Neuronal stem cell (in vitro differentiated cells): Measurements from ENCODE around the gene EBF4.
A peak's percentile ranks its signal among the peaks of the same experiment; 100 is the strongest.

Experiments
- DNase-seq: peaks from one replicate; pipeline ENCODE4 v3.0.0-alpha.2; 2013; ENCODE audit warnings: low spot score
- H2AFZ ChIP-seq: one replicate; pipeline ENCODE4 v1.6.1; 2013; ENCODE audit warnings: mild to moderate bottlenecking, low read length, inconsistent platforms
- H2AK5ac ChIP-seq: 2 replicates; pipeline ENCODE4 v1.6.1; 2013; ENCODE audit warnings: low read depth, mild to moderate bottlenecking, inconsistent platforms, low read length, moderate library complexity, mixed read lengths
- H2BK120ac ChIP-seq: 2 replicates; pipeline ENCODE4 v1.6.1; 2013; ENCODE audit warnings: low read depth, mild to moderate bottlenecking, inconsistent platforms, low read length, moderate library complexity, mixed read lengths
- H2BK12ac ChIP-seq: one replicate; pipeline ENCODE4 v1.6.1; 2013; ENCODE audit warnings: low read length, inconsistent platforms
- H2BK15ac ChIP-seq: 2 replicates; pipeline ENCODE4 v1.6.1; 2013; ENCODE audit warnings: mild to moderate bottlenecking, low read length, inconsistent platforms, mixed read lengths
- H2BK5ac ChIP-seq: one replicate; pipeline ENCODE4 v1.6.1; 2013; ENCODE audit warnings: inconsistent platforms, mild to moderate bottlenecking, low read length, moderate library complexity
- H3K14ac ChIP-seq: one replicate; pipeline ENCODE4 v1.6.1; 2013; ENCODE audit warnings: low read length, inconsistent platforms
- H3K18ac ChIP-seq: 2 replicates; pipeline ENCODE4 v1.6.1; 2013; ENCODE audit warnings: low read length, inconsistent platforms
- H3K23ac ChIP-seq: 2 replicates; pipeline ENCODE4 v1.6.1; 2013; ENCODE audit warnings: low read depth, mild to moderate bottlenecking, mixed read lengths, low read length, inconsistent platforms; ENCODE audit not compliant: poor library complexity
- H3K27ac ChIP-seq: replicated peaks from 3 replicates; pipeline ENCODE4 v1.5.1; 2013; ENCODE audit warnings: low read length, inconsistent platforms
- H3K27me3 ChIP-seq, 3 experiments: 2 replicates each; pipeline ENCODE4 v1.6.1; 2013; ENCODE audit warnings: low read length in 3 of 3, mild to moderate bottlenecking in 2 of 3, inconsistent platforms in 1 of 3, low read depth in 1 of 3, mixed read lengths in 1 of 3, moderate library complexity in 1 of 3; ENCODE audit not compliant: control insufficient read depth in 3 of 3, insufficient read depth in 3 of 3
- H3K36me3 ChIP-seq, 2 donors: replicated peaks in 1 of 2; 2 replicates each; pipeline ENCODE4 v1.6.1; 2013; ENCODE audit warnings: low read length in 2 of 2; ENCODE audit not compliant: control insufficient read depth in 2 of 2, insufficient read depth in 2 of 2
- H3K4ac ChIP-seq: 2 replicates; pipeline ENCODE4 v1.6.1; 2013; ENCODE audit warnings: inconsistent platforms, mild to moderate bottlenecking, low read length, moderate library complexity
- H3K4me1 ChIP-seq, 2 donors: 1 replicate in 1 of 2; 2 replicates in 1 of 2; pipeline ENCODE4 v1.6.1; 2013; ENCODE audit warnings: low read length in 2 of 2, low read depth in 1 of 2; ENCODE audit not compliant: control insufficient read depth in 2 of 2, insufficient read depth in 1 of 2
- H3K4me2 ChIP-seq: one replicate; pipeline ENCODE4 v1.6.1; 2013; ENCODE audit warnings: mild to moderate bottlenecking, low read length, inconsistent platforms; ENCODE audit not compliant: insufficient read depth, poor library complexity, severe bottlenecking
- H3K4me3 ChIP-seq, 2 donors: 2 replicates each; pipeline ENCODE4 v1.5.1; 2013; ENCODE audit warnings: low read length in 2 of 2, mild to moderate bottlenecking in 2 of 2, inconsistent platforms in 1 of 2, moderate library complexity in 1 of 2
- H3K79me1 ChIP-seq: one replicate; pipeline ENCODE4 v1.6.1; 2013; ENCODE audit warnings: low read depth, mild to moderate bottlenecking, inconsistent platforms, low read length, moderate library complexity
- H3K9ac ChIP-seq: one replicate; pipeline ENCODE4 v1.6.1; 2013; ENCODE audit warnings: mild to moderate bottlenecking, low read depth, low read length, inconsistent platforms; ENCODE audit not compliant: poor library complexity
- H3K9me3 ChIP-seq, 2 donors: replicated peaks in 1 of 2; 2 replicates each; pipeline versions ENCODE3 to v1.6.1; 2013; ENCODE audit warnings: low read length in 2 of 2, mild to moderate bottlenecking in 2 of 2, inconsistent platforms in 1 of 2, low read depth in 1 of 2, mixed read lengths in 1 of 2, moderate library complexity in 1 of 2; ENCODE audit not compliant: control insufficient read depth in 2 of 2, insufficient read depth in 1 of 2
- H4K8ac ChIP-seq: one replicate; pipeline ENCODE4 v1.6.1; 2013; ENCODE audit warnings: low read depth, mild to moderate bottlenecking, inconsistent platforms, low read length, moderate library complexity
- H4K91ac ChIP-seq: one replicate; pipeline ENCODE4 v1.6.1; 2013; ENCODE audit warnings: low read length, low read depth, mild to moderate bottlenecking, inconsistent platforms; ENCODE audit not compliant: poor library complexity
- WGBS, 2 donors: extraction: QIAGEN DNeasy Blood & Tissue Kit; methylation state at CpG; one replicate each; pipeline ENCODE4 v1.1.7; 2013; ENCODE audit warnings: missing lambda C conversion rate in 2 of 2, mixed read lengths in 1 of 2; ENCODE audit not compliant: insufficient read length in 2 of 2, insufficient replicate concordance in 1 of 2; ENCODE audit errors: extremely low coverage in 2 of 2; 5-methylcytosine and 5-hydroxymethylcytosine counted together

EBF4 gene

DNA sequence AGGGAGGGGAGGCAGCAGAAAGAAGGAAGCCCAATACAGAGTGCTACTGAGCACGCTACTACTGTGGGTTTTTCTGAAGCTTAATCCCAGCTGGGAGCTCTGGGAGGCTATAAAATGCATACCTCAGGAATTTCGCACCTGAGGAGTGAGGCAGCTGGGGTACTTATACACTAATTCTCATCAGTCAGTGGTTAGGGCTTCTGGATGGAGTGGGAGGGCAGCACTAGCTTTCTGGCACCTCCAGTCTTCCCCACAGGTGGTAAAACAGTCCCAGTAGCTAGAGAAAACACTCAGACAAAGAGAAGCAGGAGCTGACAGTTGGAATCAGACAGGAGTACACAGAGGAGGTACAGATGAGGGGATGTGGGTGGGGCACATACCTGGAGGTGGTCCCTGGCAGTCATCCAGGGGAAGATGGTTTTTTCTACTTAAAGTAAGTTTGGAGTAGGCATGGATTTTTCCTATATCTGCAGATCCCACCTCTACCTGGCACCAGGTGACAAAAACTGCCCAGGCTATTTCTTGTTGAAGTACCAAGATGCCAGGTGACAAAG lies 70.1 kb downstream of the EBF4 start:
- Histone ChIP-seq H2BK12ac (no peak overlapping the region), H3K79me1 (no peaks in the 10 kb centered on the region), H3K36me3 (no peaks in the 10 kb centered on the region), H3K14ac (no peak overlapping the region), H3K4me2 (no peak overlapping the region), H2BK15ac (no peak overlapping the region), H3K27ac (no peak overlapping the region), H4K91ac (no peak overlapping the region), H2BK5ac (no peak overlapping the region), H3K4ac (no peak overlapping the region), H4K8ac (no peak overlapping the region), H3K23ac (no peak overlapping the region), H3K18ac (no peak overlapping the region), H2AFZ (no peak overlapping the region), H2BK120ac (no peak overlapping the region), H2AK5ac (no peak overlapping the region), H3K27me3 (peaks cover 0 to 23% (median 0%) of the 10 kb centered on the region in 3 experiments), H3K4me1 (peaks cover 0 to 8% of the 10 kb centered on the region in 2 donors), H3K9me3 (no peaks in the 10 kb centered on the region), H3K4me3 (no peak overlapping the region), H3K9ac (no peak overlapping the region)
- DNase-seq, result no peak
- WGBS, 2 donors, result no CpG with 5 or more reads among the region's 2 CpGs

DNA sequence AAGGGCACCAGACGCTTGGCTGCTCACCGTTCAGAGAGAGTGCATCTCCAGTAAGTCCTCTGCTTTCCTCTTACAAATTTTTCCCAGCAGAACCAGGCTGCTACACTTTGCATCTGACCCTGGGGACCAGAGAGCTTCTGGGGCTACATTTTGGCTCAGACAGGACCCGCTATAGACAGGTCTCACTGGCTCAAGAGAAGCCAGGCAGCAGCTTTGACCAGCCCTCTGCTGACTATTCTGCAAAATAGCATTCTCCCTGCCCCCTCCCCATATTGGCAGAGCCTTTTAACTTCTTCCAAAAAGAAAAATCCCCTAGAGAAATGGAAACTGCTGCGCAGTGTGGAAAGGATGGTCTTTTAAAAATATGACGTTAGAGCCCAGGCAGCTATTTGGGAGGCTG lies 70.6 kb downstream of the EBF4 start:
- no peak overlapping the region for H3K27ac ChIP-seq
- H3K4me3 ChIP-seq, result no peak overlapping the region
- peaks cover 0 to 8% of the 10 kb centered on the region in 2 donors for H3K4me1 ChIP-seq
- DNase-seq, result no peak
- no peak overlapping the region for H3K4ac ChIP-seq
- H2BK15ac ChIP-seq, result no peak overlapping the region
- H2BK5ac ChIP-seq, result no peak overlapping the region
- H3K9ac ChIP-seq, result no peak overlapping the region
- H3K79me1 ChIP-seq, result no peaks in the 10 kb centered on the region
- no peaks in the 10 kb centered on the region for H3K36me3 ChIP-seq
- H3K4me2 ChIP-seq, result no peak overlapping the region
- H3K23ac ChIP-seq, result no peak overlapping the region
- H4K91ac ChIP-seq, result no peak overlapping the region
- H2AFZ ChIP-seq, result no peak overlapping the region
- WGBS, 2 donors, result no CpG with 5 or more reads among the region's 5 CpGs
- no peak overlapping the region for H2BK12ac ChIP-seq
- H2BK120ac ChIP-seq, result no peak overlapping the region
- H3K14ac ChIP-seq, result no peak overlapping the region
- no peak overlapping the region for H3K18ac ChIP-seq
- no peaks in the 10 kb centered on the region for H3K9me3 ChIP-seq
- peaks cover 0 to 28% (median 0%) of the 10 kb centered on the region in 3 experiments for H3K27me3 ChIP-seq
- H2AK5ac ChIP-seq, result no peak overlapping the region
- H4K8ac ChIP-seq, result no peak overlapping the region

- no peak overlapping the region for H3K4me2 ChIP-seq
- peak overlapping the region; percentile 79 for H4K8ac ChIP-seq
- H3K4ac ChIP-seq, result peak overlapping the region; percentile 30
- no peak overlapping the region for H3K27ac ChIP-seq
- H3K23ac ChIP-seq, result no peak overlapping the region
- no peak overlapping the region for H2AK5ac ChIP-seq
- H3K36me3 ChIP-seq, result no peaks in the 10 kb centered on the region
- WGBS, 2 donors, result no CpG with 5 or more reads among the region's 15 CpGs
- no peak overlapping the region for H2BK120ac ChIP-seq
- no peak overlapping the region for H3K9ac ChIP-seq
- no peak overlapping the region for H2BK5ac ChIP-seq
- H3K14ac ChIP-seq, result no peak overlapping the region
- peak overlapping the region; percentile 38 for H2BK15ac ChIP-seq
- H3K18ac ChIP-seq, result peak overlapping the region; percentile 28
- H4K91ac ChIP-seq, result no peak overlapping the region
- H3K27me3 ChIP-seq, result peaks cover 0 to 46% (median 0%) of the 10 kb centered on the region in 3 experiments
- H3K9me3 ChIP-seq, result no peaks in the 10 kb centered on the region
- DNase-seq, result no peak
- H3K79me1 ChIP-seq, result no peaks in the 10 kb centered on the region
- no peak overlapping the region for H2AFZ ChIP-seq
- no peak overlapping the region for H2BK12ac ChIP-seq
- H3K4me1 ChIP-seq, result no peaks in the 10 kb centered on the region
- no peak overlapping the region for H3K4me3 ChIP-seq
These were observed 75.4 kb downstream of the EBF4 start for GRCh38 chr20:2767768-2768631.

GRCh38 chr20:2768632-2769015 lies 76.0 kb downstream of the EBF4 start:
- no peaks in the 10 kb centered on the region for H3K9me3 ChIP-seq
- no peak overlapping the region for H4K91ac ChIP-seq
- no peak overlapping the region for H3K23ac ChIP-seq
- no peak overlapping the region for H3K9ac ChIP-seq
- H2BK12ac ChIP-seq, result no peak overlapping the region
- no peak overlapping the region for H3K4me3 ChIP-seq
- no peak overlapping the region for H2BK120ac ChIP-seq
- no peak overlapping the region for H3K4ac ChIP-seq
- H4K8ac ChIP-seq, result no peak overlapping the region
- no CpG with 5 or more reads among the region's 5 CpGs for WGBS, 2 donors
- peaks cover 0 to 46% (median 0%) of the 10 kb centered on the region in 3 experiments for H3K27me3 ChIP-seq
- no peaks in the 10 kb centered on the region for H3K36me3 ChIP-seq
- no peak overlapping the region for H2BK5ac ChIP-seq
- DNase-seq, result no peak
- H2AK5ac ChIP-seq, result no peak overlapping the region
- H3K4me2 ChIP-seq, result no peak overlapping the region
- no peaks in the 10 kb centered on the region for H3K79me1 ChIP-seq
- no peak overlapping the region for H2AFZ ChIP-seq
- H3K14ac ChIP-seq, result no peak overlapping the region
- no peak overlapping the region for H2BK15ac ChIP-seq
- H3K4me1 ChIP-seq, result no peaks in the 10 kb centered on the region
- peak overlapping the region; percentile 28 for H3K18ac ChIP-seq
- H3K27ac ChIP-seq, result no peak overlapping the region
